ENCODE measurements around the gene DPEP2NB.

DNA sequence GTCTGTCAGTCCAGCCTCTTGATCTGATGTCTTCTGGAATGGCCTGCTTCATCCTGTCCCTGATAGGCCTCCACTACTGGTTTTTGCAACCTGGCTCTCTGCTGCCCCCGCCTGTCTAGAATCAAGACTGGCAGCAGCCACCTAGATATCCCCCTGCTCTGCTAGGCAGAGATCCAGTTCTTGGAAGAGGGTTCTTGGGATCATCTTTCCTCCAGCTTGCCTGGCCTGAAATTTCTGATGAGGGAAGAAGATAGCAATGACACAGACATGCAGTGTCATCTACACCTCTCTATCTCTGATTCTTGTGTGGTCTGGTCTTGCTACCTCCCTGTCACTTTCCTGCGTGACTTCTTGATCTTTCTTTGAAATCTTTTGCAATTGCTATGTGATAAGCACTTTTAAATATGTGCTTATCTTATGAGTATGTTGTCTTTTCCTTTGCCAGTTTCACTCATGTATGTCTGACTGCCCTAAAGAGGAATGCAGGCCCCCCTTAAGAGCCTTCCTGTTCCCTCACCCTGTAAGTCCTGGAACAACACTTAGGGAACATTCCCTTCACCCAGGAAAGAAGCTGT is 49.2 kb upstream of the DPEP2NB start:
- no peak for TF ChIP-seq EZH2 (IDR thresholded peaks at IDR 0.05; ENCODE audit: borderline replicate concordance, low read depth, low read length, poor library complexity, severe bottlenecking)
- TF ChIP-seq, protein P1, sequence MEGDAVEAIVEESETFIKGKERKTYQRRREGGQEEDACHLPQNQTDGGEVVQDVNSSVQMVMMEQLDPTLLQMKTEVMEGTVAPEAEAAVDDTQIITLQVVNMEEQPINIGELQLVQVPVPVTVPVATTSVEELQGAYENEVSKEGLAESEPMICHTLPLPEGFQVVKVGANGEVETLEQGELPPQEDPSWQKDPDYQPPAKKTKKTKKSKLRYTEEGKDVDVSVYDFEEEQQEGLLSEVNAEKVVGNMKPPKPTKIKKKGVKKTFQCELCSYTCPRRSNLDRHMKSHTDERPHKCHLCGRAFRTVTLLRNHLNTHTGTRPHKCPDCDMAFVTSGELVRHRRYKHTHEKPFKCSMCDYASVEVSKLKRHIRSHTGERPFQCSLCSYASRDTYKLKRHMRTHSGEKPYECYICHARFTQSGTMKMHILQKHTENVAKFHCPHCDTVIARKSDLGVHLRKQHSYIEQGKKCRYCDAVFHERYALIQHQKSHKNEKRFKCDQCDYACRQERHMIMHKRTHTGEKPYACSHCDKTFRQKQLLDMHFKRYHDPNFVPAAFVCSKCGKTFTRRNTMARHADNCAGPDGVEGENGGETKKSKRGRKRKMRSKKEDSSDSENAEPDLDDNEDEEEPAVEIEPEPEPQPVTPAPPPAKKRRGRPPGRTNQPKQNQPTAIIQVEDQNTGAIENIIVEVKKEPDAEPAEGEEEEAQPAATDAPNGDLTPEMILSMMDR (conservative IDR thresholded peaks at IDR 0.05; ENCODE audit: low read depth, low read length) = peak; percentile 87
